Nucleus accumbens (tissue), 56 donors: ENCODE results near the gene HMG20A.

Experiments used
- DNase-seq, 56 donors: peaks; one replicate each; lab custom pipeline; 2025; lab: John Stamatoyannopoulos, UW

HMG20A gene

DNA sequence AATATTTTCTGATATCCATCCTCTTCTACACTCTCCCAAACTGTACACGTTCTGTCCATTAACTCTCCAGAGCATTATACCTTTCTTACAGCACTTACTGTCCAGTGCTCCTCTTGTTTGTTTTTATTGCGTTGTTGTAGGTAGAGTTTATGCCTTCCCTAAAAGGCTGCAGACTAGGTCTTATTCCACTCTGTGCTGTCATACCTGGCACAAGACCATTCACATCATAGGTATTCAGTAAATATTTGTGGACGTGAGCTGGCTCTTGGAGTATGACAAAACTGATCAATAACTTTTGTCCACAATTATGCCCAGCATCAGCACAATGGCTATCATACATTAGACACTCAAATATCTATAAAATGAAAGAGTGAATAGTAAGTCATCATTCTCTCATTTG is 4.4 kb downstream of the HMG20A start:
- no peak for DNase-seq

- no peak for DNase-seq
Measured at GRCh38 chr15:77426377-77426776, 5.7 kb downstream of the HMG20A start.

- no peak for DNase-seq
Measured at GRCh38 chr15:77426871-77427270, 6.2 kb downstream of the HMG20A start.

GRCh38 chr15:77430213-77430612 is 9.5 kb downstream of the HMG20A start:
- DNase-seq, result no peak

GRCh38 chr15:77430652-77431051 is 10.0 kb downstream of the HMG20A start:
- no peak for DNase-seq

- no peak for DNase-seq
Measured at GRCh38 chr15:77436822-77437221, 16.1 kb downstream of the HMG20A start.

- DNase-seq, result no peak
Measured at GRCh38 chr15:77437264-77437663, 16.6 kb downstream of the HMG20A start.

GRCh38 chr15:77440378-77440999 is 19.8 kb downstream of the HMG20A start:
- no peak for DNase-seq

- DNase-seq, result no peak
Measured at GRCh38 chr15:77446840-77447390, 26.2 kb downstream of the HMG20A start.

- DNase-seq, result no peak
Measured at GRCh38 chr15:77454265-77454664, 33.6 kb downstream of the HMG20A start.

DNA sequence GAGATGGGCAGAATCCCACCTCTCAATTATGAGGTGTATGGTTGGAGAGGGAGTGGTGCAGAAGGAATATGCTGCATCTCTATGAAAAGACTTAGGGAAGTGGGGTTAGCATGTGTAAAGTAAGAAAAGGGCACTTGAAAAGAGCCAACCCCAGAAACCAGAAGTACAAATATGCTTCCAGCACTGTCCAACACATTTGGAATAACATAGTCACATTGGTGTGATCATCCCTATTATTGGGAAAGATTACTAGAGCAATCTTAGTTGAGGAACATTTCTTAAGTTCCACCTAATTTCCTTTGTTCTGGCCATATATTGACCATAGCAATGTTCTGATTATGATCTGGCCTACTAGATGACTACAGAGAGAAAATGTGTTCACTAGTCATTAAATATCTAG is 34.3 kb downstream of the HMG20A start:
- DNase-seq, result no peak

DNA sequence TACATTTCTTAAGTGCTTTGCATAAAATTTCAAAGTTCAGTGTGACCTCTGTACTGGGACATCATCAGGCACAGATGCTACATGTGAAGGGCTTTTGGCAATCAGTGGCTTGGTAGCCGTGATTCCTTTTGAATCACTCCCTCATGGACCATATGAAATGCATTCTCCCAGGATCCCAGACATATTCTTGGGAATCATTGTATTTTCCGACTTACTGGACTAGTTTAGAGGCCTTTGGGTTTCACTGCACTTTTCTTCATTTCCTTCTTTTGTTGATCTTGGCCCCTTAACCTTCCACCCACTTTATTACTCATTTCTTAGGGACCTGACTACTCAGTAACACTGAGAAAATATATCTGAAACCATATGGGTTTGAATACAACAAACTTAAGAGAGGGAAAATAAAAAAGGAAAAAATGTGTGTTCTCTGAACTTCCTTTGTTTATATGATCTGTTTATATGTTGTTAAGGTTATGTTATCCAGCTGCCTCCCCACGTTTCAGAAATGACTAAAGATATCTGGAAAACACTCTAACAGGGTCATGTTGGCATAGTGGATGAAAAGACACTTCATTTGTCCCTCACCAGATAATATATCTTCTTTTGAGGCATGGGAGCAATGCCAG is 35.1 kb downstream of the HMG20A start:
- no peak for DNase-seq

DNA sequence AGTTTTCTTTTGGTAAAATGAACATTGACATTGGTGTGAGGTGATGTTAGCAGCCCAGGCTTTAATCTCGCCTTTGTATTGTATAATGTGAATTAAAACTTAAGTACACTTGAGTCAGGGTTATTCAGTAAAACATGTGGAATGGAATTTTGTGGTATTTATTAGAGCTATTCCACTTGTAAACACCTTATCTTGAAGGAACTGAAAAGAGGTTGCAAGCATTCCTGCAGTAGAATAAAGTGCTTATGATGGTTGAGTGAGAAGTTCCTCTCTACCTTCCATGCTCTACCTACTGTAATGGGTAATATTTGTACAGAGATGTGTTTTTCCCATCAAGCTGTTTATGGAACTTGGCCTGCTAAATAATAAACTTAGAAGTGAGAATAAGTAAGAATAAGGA is 36.1 kb downstream of the HMG20A start:
- DNase-seq, result no peak

GRCh38 chr15:77457191-77457904 is 36.7 kb downstream of the HMG20A start:
- DNase-seq, result peak in 5 of 56 donors; percentile 5 to 8 (median 6)

DNA sequence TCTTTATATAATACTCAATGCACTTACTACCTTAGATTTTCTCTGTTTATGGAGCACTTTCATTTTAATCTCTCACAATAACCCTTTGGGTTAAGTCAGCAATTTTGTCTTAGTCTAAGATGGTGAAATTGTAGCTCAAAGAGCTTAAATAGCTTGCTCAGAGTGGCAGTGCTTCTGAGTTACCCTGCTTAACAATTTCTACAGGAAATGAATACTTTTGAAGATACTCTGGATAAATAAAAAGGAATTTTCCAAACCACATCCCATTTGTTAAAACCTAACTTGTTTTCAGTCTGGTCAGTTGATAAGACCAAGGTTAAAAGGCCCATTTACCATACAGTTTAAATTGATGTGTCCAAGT is 37.2 kb downstream of the HMG20A start:
- no peak for DNase-seq

- DNase-seq, result no peak
Measured at GRCh38 chr15:77459031-77459430, 38.3 kb downstream of the HMG20A start.

DNA sequence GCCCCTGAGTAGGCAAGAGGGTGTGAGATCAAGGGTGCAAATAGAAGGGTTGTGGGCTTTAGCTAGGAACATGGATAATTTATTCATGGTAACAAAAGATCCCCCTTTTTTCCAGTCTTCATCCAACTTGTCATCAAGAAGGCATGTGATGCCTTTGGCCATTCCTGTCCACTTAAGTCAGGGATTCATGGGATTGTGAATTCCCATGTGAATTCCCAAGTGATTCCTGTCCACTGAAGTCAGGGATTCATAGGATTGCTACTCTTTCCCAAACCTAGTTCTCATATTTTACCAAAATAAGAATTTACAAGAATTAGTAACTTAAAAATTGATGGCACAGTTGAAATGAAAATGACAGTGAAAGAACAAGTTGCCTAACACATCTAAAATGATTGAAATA is 40.8 kb downstream of the HMG20A start:
- no peak for DNase-seq

- DNase-seq, result no peak
Measured at GRCh38 chr15:77464129-77464865, 43.6 kb downstream of the HMG20A start.

DNA sequence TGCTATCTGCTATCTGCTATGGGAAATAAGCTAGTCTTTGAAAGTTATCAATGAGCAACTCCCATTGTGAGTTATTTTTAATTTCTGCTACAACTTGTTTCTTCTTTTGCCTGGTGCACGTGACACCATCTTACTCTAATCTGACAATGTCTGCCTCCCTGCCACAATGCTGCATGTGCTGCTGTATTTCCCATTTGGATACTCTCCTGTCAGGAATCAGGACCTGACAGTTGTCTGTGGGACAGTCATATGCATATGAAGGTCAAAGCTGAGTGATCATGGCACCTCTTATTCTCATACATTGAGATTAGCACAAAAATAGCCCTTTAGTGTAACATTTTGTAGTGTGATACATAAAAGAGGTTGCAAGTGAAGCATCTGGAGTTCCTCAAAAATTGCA is 45.8 kb downstream of the HMG20A start:
- no peak for DNase-seq

DNA sequence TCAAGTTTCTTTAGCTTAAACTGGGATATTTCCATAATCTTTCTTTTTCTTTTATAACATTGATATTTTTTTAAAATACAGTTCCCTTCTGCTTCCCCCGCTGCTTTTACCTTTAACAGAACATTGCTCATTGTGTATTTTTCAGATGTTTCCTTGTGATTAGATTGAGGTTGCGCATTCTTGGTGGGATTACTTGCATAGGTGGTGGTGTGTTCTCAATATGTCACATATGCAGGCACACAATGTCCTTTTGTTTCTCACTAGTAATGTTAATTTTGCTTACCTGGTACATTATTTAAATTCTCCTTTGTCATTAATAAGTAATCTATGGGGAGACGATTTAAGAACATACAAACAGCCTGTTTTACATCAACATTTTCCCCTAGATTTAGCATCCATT is 48.2 kb downstream of the HMG20A start:
- no peak for DNase-seq

DNA sequence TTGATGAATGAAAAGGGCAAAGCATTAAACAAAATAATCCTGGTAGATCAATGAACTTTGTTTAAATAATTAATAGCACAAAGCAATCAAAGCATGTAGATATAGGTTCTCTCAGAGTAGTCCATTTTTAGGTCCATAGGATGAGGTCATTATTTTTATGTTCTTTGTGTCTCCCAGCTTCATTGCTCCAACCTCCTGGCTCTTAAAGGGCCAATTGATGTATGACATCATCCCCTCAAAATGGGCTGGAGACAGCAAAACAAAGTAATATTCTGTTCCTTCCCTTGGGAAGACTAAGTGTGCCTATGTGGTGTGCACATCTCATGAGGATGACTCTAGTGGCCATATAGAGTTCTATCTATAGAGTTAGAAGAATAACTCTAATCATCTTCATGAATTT is 49.5 kb downstream of the HMG20A start:
- DNase-seq, result no peak
